ENCODE measurements around the gene LCNL1. TPM values are rescaled to one million over a fixed set of nuclear protein-coding genes. Genes with fewer than 3 reads are reported as not detected.
A peak's percentile ranks its signal among the peaks of the same experiment; 100 is the strongest.

Gene LCNL1
- total RNA-seq, 1 donor from 2014 or later, result not detected

DNA sequence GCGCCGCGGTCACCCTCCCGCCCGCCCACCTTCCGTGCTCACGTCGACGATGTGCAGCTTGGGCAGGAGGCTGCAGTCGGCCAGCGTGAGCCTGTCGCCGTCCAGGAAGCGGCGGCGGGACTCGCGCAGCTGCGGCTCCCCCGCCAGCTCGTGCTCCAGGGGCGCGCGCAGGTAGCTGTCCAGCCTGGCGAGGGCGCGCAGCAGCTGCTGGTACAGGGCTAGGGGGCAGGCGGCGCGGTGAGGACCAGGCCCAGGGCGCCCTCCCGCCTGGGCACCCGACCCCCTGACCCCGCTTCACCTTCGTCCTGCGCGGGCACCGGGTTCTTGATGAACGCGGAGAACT is 12.1 kb downstream of the LCNL1 start:
- peaks cover 13% of the 10 kb centered on the region for H3K36me3 Mint-ChIP-seq (ENCODE audit: low read depth, unreplicated experiment)
- H3K4me1 Mint-ChIP-seq (ENCODE audit: unreplicated experiment), result peaks cover 6% of the 10 kb centered on the region
- no peaks in the 10 kb centered on the region for H3K9me3 Mint-ChIP-seq (ENCODE audit: unreplicated experiment)
- DNase-seq (ENCODE audit: low spot score), result peak; percentile 43
- H3K27me3 Mint-ChIP-seq (ENCODE audit: unreplicated experiment), result peaks cover 17% of the 10 kb centered on the region
- TF ChIP-seq, protein P1, sequence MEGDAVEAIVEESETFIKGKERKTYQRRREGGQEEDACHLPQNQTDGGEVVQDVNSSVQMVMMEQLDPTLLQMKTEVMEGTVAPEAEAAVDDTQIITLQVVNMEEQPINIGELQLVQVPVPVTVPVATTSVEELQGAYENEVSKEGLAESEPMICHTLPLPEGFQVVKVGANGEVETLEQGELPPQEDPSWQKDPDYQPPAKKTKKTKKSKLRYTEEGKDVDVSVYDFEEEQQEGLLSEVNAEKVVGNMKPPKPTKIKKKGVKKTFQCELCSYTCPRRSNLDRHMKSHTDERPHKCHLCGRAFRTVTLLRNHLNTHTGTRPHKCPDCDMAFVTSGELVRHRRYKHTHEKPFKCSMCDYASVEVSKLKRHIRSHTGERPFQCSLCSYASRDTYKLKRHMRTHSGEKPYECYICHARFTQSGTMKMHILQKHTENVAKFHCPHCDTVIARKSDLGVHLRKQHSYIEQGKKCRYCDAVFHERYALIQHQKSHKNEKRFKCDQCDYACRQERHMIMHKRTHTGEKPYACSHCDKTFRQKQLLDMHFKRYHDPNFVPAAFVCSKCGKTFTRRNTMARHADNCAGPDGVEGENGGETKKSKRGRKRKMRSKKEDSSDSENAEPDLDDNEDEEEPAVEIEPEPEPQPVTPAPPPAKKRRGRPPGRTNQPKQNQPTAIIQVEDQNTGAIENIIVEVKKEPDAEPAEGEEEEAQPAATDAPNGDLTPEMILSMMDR (IDR thresholded peaks at IDR 0.05; ENCODE audit: unreplicated experiment), result no peak
- H3K27ac Mint-ChIP-seq (ENCODE audit: unreplicated experiment), result no peak overlapping the region
- H3K4me3 Mint-ChIP-seq (ENCODE audit: unreplicated experiment), result no peak overlapping the region

DNA sequence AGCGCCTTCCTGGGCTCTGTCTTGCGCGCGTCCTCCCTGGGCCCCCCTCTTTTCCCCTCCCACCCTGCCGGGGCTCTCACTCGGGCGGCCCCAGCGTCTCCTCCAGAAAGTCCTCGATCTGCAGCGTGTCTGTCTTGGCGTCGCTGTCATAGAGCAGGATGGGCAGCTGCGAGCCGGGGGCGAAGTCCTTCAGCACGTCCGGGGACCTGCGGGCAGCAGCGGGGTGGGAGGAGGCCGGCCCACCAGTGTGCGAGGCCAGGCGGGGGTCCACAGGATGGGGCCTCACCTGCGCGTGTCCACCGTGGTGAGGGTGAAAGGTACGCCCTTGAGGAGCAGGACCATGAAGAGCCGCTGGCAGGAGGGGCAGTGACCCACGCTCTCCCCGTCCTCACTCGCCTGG is 12.6 kb downstream of the LCNL1 start:
- no peaks in the 10 kb centered on the region for H3K9me3 Mint-ChIP-seq (ENCODE audit: unreplicated experiment)
- H3K27ac Mint-ChIP-seq (ENCODE audit: unreplicated experiment), result no peak overlapping the region
- H3K27me3 Mint-ChIP-seq (ENCODE audit: unreplicated experiment), result peaks cover 16% of the 10 kb centered on the region
- peaks cover 6% of the 10 kb centered on the region for H3K4me1 Mint-ChIP-seq (ENCODE audit: unreplicated experiment)
- DNase-seq (ENCODE audit: low spot score), result no peak
- TF ChIP-seq, protein P1 (IDR thresholded peaks at IDR 0.05; ENCODE audit: unreplicated experiment), result no peak
- peaks cover 10% of the 10 kb centered on the region for H3K36me3 Mint-ChIP-seq (ENCODE audit: low read depth, unreplicated experiment)
- H3K4me3 Mint-ChIP-seq (ENCODE audit: unreplicated experiment), result no peak overlapping the region

DNA sequence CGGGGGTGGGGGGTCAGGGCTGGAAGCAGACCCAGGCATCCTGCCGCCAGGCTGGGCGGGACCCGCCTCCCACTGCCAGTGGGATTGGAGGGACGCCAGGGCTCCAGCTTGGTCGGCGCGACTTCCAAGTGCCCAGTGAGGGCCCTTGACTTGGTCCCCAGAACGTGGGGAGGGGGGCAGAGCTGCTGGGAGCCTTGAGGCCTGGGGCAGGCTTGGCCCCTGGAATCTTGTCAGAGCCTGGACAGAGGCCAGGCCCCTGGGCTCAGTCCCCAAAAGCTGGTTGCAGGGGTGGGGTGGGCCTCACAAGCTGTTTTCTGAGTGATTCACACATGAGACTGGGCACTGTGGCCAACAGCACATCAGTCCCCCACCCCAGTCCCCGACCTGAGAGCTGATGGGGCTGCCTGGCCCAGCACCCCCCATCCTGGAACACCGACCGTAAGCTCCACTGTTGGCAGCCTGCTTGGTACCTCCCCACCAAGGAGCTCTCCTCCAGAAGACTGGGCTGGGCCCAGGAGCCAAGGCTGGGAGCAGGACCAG is 13.0 kb downstream of the LCNL1 start:
- no peak overlapping the region for H3K4me3 Mint-ChIP-seq (ENCODE audit: unreplicated experiment)
- no peaks in the 10 kb centered on the region for H3K9me3 Mint-ChIP-seq (ENCODE audit: unreplicated experiment)
- H3K27me3 Mint-ChIP-seq (ENCODE audit: unreplicated experiment), result peaks cover 14% of the 10 kb centered on the region
- DNase-seq (ENCODE audit: low spot score), result no peak
- peaks cover 5% of the 10 kb centered on the region for H3K36me3 Mint-ChIP-seq (ENCODE audit: low read depth, unreplicated experiment)
- H3K4me1 Mint-ChIP-seq (ENCODE audit: unreplicated experiment), result peaks cover 6% of the 10 kb centered on the region
- no peak overlapping the region for H3K27ac Mint-ChIP-seq (ENCODE audit: unreplicated experiment)
- TF ChIP-seq, protein P1 (IDR thresholded peaks at IDR 0.05; ENCODE audit: unreplicated experiment), result no peak

DNA sequence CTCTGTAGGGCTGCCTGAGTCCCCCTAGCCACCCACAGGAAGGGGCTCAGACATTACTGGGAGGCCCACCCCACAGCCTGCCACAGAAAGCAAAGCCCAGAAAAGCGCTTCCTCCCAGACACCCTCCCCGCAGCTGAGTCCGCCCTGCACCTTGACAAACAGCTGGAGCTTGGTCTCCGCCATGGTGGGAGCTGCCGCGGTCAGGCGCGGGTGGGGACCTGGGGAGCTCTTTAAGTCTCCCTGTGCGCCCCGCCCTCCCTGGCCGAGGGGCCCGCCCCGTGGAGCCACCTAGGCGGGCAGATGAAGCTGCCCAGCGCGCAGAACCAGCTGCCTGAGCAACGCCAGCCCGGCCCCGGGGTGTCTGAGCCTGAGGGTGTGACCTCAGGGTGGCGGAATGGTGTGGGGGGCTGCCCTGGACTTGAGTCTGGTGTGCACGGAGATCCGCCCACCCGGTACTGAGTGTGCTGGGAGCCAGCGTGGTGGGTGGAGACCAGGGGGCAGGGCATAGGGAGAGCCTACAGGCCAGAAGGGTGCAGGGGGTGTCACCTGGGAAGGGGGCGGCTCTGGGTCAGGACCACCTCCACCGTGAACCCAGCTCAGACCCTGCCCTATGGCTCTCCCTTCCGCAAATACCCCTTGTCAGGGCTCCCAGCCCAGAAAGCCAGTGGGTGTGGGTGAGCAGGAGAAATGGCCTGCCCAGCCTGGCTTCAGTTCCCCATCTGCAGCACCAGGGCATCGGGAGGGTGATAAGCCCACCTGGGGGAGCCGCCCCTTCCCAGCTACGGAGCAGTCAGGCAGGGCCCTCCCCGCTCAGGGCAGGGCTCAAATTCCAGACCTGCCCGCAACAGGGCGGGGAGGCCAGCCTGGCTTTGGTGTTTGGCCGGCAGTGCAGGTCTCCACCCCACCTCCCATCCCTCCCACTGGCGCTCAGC is 13.8 kb downstream of the LCNL1 start, which contains the start of gene CLIC3:
Gene CLIC3, minus strand, starts transcription at position 208 of the 932 bp plus-strand sequence. Its CDS starts 25 bp downstream, at position 183.
- H3K9me3 Mint-ChIP-seq (ENCODE audit: unreplicated experiment), result no peaks in the 10 kb centered on the region
- H3K4me1 Mint-ChIP-seq (ENCODE audit: unreplicated experiment), result peaks cover 6% of the 10 kb centered on the region
- peaks cover 10% of the 10 kb centered on the region for H3K27me3 Mint-ChIP-seq (ENCODE audit: unreplicated experiment)
- no peak within 1 kb of the TSS for H3K27ac Mint-ChIP-seq (ENCODE audit: unreplicated experiment)
- TF ChIP-seq, protein P1 (IDR thresholded peaks at IDR 0.05; ENCODE audit: unreplicated experiment), result no peak
- no peak within 1 kb of the TSS for H3K4me3 Mint-ChIP-seq (ENCODE audit: unreplicated experiment)
- peaks cover 4% of the 10 kb centered on the region for H3K36me3 Mint-ChIP-seq (ENCODE audit: low read depth, unreplicated experiment)
- DNase-seq (ENCODE audit: low spot score), result no peak

DNA sequence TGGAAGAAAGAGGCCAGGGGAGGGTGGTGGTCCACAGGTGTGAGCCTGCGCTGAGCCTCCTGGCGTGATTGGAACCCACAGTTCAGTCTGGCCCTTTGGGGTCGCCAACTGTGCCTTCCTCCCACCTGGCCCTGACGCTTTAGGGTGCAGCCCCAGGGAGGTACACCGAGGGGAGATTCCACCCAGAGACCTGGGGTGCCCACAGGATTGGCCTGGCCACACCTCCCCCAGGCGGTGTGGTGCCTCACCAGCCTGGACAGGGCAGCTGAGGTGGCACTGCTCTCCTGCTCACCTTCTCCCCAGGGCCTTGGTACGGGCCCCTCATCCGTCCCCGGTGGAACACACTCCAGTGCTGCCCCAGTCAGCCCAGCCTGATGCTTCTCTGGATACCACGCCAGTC is 14.6 kb downstream of the LCNL1 start:
- H3K9me3 Mint-ChIP-seq (ENCODE audit: unreplicated experiment), result no peaks in the 10 kb centered on the region
- no peak overlapping the region for H3K4me3 Mint-ChIP-seq (ENCODE audit: unreplicated experiment)
- TF ChIP-seq, protein P1 (IDR thresholded peaks at IDR 0.05; ENCODE audit: unreplicated experiment), result no peak
- peaks cover 4% of the 10 kb centered on the region for H3K36me3 Mint-ChIP-seq (ENCODE audit: low read depth, unreplicated experiment)
- peaks cover 6% of the 10 kb centered on the region for H3K4me1 Mint-ChIP-seq (ENCODE audit: unreplicated experiment)
- H3K27me3 Mint-ChIP-seq (ENCODE audit: unreplicated experiment), result peaks cover 9% of the 10 kb centered on the region
- no peak for DNase-seq (ENCODE audit: low spot score)
- H3K27ac Mint-ChIP-seq (ENCODE audit: unreplicated experiment), result no peak overlapping the region
